ENCODE data around the gene ARL6IP4.

Gene ARL6IP4

GRCh38 chr12:123000578-123000977 lies 20.1 kb downstream of the ARL6IP4 start:
- no peak for TF ChIP-seq USF1 (IDR thresholded peaks at IDR 0.05)
- no peak for TF ChIP-seq CREB1 (IDR thresholded peaks at IDR 0.05; ENCODE audit: low read depth)
- no peak for TF ChIP-seq FOXM1 (IDR thresholded peaks at IDR 0.05; ENCODE audit: borderline replicate concordance, low read depth)
- no peak for TF ChIP-seq RAD21 (IDR thresholded peaks at IDR 0.05; ENCODE audit: low read depth)
- TF ChIP-seq TCF12 (IDR thresholded peaks at IDR 0.05; ENCODE audit: low read depth): no peak
- TF ChIP-seq, protein P1, sequence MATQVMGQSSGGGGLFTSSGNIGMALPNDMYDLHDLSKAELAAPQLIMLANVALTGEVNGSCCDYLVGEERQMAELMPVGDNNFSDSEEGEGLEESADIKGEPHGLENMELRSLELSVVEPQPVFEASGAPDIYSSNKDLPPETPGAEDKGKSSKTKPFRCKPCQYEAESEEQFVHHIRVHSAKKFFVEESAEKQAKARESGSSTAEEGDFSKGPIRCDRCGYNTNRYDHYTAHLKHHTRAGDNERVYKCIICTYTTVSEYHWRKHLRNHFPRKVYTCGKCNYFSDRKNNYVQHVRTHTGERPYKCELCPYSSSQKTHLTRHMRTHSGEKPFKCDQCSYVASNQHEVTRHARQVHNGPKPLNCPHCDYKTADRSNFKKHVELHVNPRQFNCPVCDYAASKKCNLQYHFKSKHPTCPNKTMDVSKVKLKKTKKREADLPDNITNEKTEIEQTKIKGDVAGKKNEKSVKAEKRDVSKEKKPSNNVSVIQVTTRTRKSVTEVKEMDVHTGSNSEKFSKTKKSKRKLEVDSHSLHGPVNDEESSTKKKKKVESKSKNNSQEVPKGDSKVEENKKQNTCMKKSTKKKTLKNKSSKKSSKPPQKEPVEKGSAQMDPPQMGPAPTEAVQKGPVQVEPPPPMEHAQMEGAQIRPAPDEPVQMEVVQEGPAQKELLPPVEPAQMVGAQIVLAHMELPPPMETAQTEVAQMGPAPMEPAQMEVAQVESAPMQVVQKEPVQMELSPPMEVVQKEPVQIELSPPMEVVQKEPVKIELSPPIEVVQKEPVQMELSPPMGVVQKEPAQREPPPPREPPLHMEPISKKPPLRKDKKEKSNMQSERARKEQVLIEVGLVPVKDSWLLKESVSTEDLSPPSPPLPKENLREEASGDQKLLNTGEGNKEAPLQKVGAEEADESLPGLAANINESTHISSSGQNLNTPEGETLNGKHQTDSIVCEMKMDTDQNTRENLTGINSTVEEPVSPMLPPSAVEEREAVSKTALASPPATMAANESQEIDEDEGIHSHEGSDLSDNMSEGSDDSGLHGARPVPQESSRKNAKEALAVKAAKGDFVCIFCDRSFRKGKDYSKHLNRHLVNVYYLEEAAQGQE (IDR thresholded peaks at IDR 0.05; ENCODE audit: low read depth): no peak
- TF ChIP-seq TAF1 (IDR thresholded peaks at IDR 0.05; ENCODE audit: low read depth): no peak
- no peak for TF ChIP-seq NFIC (IDR thresholded peaks at IDR 0.05)
- no peak for TF ChIP-seq ZBTB7A (IDR thresholded peaks at IDR 0.05; ENCODE audit: low read depth)
- no peak for TF ChIP-seq TEAD4 (IDR thresholded peaks at IDR 0.05)
- no peak for TF ChIP-seq CEBPB (IDR thresholded peaks at IDR 0.05)
- no peak for TF ChIP-seq YY1 (IDR thresholded peaks at IDR 0.05; ENCODE audit: low read depth)
- TF ChIP-seq EGR1 (IDR thresholded peaks at IDR 0.05): no peak

DNA sequence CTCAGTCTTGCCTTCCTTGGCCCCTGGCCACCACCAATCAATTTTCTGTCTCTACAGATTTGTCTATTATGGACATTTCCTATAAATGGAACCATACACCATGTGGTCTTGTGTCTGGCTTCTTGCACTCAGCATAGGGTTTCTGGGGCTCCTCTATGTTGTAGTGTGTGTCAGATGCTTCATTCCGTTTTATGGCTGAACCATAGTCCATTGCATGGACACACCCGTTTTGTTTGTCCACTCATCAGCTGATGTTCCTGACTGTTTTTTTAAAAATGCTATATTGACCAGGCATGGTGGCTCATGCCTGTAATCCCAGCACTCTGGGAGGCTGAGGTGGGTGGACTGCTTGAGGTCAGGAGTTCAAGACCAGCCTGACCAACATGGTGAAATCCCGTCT lies 21.0 kb downstream of the ARL6IP4 start:
- TF ChIP-seq ZBTB7A (IDR thresholded peaks at IDR 0.05; ENCODE audit: low read depth) (no peak), TEAD4 (IDR thresholded peaks at IDR 0.05) (no peak), USF1 (IDR thresholded peaks at IDR 0.05) (no peak), EGR1 (IDR thresholded peaks at IDR 0.05) (no peak)
- TF ChIP-seq, protein P1 (IDR thresholded peaks at IDR 0.05; ENCODE audit: low read depth): no peak

DNA sequence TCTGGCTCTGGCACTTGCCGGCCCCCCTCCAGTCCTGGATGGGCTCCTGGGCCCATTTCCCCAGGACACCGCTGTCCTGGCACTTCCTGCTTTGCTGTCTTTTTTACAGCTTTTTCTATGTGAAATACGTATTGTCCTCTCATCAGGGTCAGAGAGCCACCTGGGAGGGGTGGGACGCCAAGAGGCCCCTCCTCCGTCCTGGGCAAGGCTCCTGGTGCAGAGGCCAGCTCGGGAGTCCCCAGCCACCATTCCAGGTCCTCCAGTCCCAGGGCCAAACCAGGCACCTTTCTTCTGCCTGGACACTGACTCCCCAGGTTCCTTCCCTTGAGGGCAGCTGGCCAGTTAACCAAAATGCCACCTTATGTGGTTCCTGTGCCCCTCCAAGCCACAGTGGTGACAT lies 22.8 kb downstream of the ARL6IP4 start:
- TF ChIP-seq TAF1 (IDR thresholded peaks at IDR 0.05; ENCODE audit: low read depth) (no peak), MAX (IDR thresholded peaks at IDR 0.05) (no peak)

- TF ChIP-seq EP300 (IDR thresholded peaks at IDR 0.05; ENCODE audit: borderline replicate concordance) (no peak), TCF12 (IDR thresholded peaks at IDR 0.05; ENCODE audit: low read depth) (no peak), USF1 (IDR thresholded peaks at IDR 0.05) (no peak), NFIC (IDR thresholded peaks at IDR 0.05) (no peak), CREB1 (IDR thresholded peaks at IDR 0.05; ENCODE audit: low read depth) (no peak), YY1 (IDR thresholded peaks at IDR 0.05; ENCODE audit: low read depth) (no peak), FOXM1 (IDR thresholded peaks at IDR 0.05; ENCODE audit: borderline replicate concordance, low read depth) (no peak)
- TF ChIP-seq, protein P1 (IDR thresholded peaks at IDR 0.05; ENCODE audit: low read depth): no peak
Observed at GRCh38 chr12:123004287-123004686, 23.8 kb downstream of the ARL6IP4 start.

DNA sequence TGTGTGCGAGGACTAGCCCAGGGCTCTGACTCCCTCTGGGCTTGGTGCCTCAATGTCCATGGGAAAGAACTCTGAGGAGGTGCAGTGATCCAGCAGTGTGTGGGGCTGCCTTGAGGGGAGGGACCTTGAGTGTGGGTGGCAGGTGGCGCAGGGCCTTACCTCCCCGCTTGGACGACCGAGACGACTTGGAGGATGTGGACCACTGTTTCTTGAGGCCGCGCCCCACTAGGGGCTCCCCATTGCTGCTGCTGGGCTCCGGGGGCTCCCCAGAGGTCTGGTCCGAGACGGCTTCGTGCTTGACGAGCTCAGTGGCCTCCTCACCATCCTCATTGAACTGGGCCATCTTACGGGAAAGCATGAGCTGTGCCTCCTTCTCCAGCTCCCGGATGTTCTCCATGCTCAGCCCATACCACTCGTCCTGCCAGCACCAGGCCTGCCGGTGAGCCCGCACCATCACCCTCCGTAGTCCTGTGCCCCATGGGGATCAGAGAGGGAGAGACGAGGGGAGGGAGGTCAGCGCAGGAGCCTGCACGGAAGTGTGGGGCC lies 24.7 kb downstream of the ARL6IP4 start:
- TF ChIP-seq CEBPB (IDR thresholded peaks at IDR 0.05) (no peak), EP300 (IDR thresholded peaks at IDR 0.05; ENCODE audit: borderline replicate concordance) (no peak), YY1 (IDR thresholded peaks at IDR 0.05; ENCODE audit: low read depth) (no peak), CREB1 (IDR thresholded peaks at IDR 0.05; ENCODE audit: low read depth) (no peak), EGR1 (IDR thresholded peaks at IDR 0.05) (no peak), ZBTB7A (IDR thresholded peaks at IDR 0.05; ENCODE audit: low read depth) (no peak), USF1 (IDR thresholded peaks at IDR 0.05) (no peak), RAD21 (IDR thresholded peaks at IDR 0.05; ENCODE audit: low read depth) (no peak), TEAD4 (IDR thresholded peaks at IDR 0.05) (no peak), FOXM1 (IDR thresholded peaks at IDR 0.05; ENCODE audit: borderline replicate concordance, low read depth) (no peak), TCF12 (IDR thresholded peaks at IDR 0.05; ENCODE audit: low read depth) (no peak), TAF1 (IDR thresholded peaks at IDR 0.05; ENCODE audit: low read depth) (no peak), MAX (IDR thresholded peaks at IDR 0.05) (no peak), NFIC (IDR thresholded peaks at IDR 0.05) (no peak)
- TF ChIP-seq, protein P1 (IDR thresholded peaks at IDR 0.05; ENCODE audit: low read depth): no peak
